ENCODE data around the gene GNAI3. TPM values are rescaled to one million over a fixed set of nuclear protein-coding genes. Genes with fewer than 3 reads are reported as not detected.

The GNAI3 gene
- total and polyA plus RNA-seq, 10 of the 15 experiments (the other 5 are each of a cell fraction or from before 2014, with no cell fraction given), result 5.9 to 13.8 (median 8.0) TPM

GRCh38 chr1:109521002-109521951, 27.1 kb upstream of the GNAI3 start (continued):
- TF ChIP-seq TARDBP (IDR thresholded peaks at IDR 0.05; ENCODE audit: borderline replicate concordance), result no peak
- no peak for TF ChIP-seq CBFB (IDR thresholded peaks at IDR 0.05; ENCODE audit: low read depth)
- no peak for TF ChIP-seq TCF3 (IDR thresholded peaks at IDR 0.05; ENCODE audit: borderline replicate concordance, insufficient read depth, low read depth, low read length)
- no peak for TF ChIP-seq ZNF687 (IDR thresholded peaks at IDR 0.05)
- no peak for TF ChIP-seq PAX5 (IDR thresholded peaks at IDR 0.05; ENCODE audit: borderline replicate concordance, low read depth, low read length)
- TF ChIP-seq NFYA (IDR thresholded peaks at IDR 0.05; ENCODE audit: borderline replicate concordance, low read depth, low read length), result no peak
- TF ChIP-seq CHD4 (IDR thresholded peaks at IDR 0.05), result no peak
- no peak for TF ChIP-seq RFX5 (IDR thresholded peaks at IDR 0.05; ENCODE audit: low read depth, low read length)
